Esophagus muscularis mucosa (tissue), 4 donors: ENCODE results near the gene TUBGCP2. TPM values are rescaled to one million over a fixed set of nuclear protein-coding genes. Genes with fewer than 3 reads are reported as not detected.

ENCODE experiments used
- DNase-seq: peaks from one replicate; pipeline ENCODE4 v3.0.0-alpha.2; 2017; ENCODE audit errors: extremely low spot score
- H3K27ac ChIP-seq, 4 donors: fragments of 200-600 bp; sonication (generic); replicated peaks in 1 of 4; 1 replicate in 3 of 4; 2 replicates in 1 of 4; pipeline ENCODE4 v1.5.1; 2016 to 2019; ENCODE audit warnings: mild to moderate bottlenecking in 1 of 4
- H3K27me3 ChIP-seq, 4 donors: fragments of 200-600 bp; sonication (generic); one replicate each; pipeline versions ENCODE4 v1.5.1 to v1.6.0; 2016 to 2019
- H3K36me3 ChIP-seq, 4 donors: fragments of 200-600 bp; sonication (generic); one replicate each; pipeline ENCODE4 v1.5.1; 2016 to 2019
- H3K4me1 ChIP-seq, 4 donors: fragments of 200-600 bp; sonication (generic); one replicate each; pipeline ENCODE4 v1.5.1; 2016 to 2019
- H3K4me3 ChIP-seq, 4 donors: fragments of 200-600 bp; sonication (generic); 1 replicate in 2 of 4; 2 replicates in 2 of 4; pipeline ENCODE4 v1.5.1; 2016 to 2019; ENCODE audit warnings: mild to moderate bottlenecking in 4 of 4, moderate library complexity in 1 of 4
- H3K9me3 ChIP-seq, 4 donors: fragments of 200-600 bp; sonication (generic); 1 replicate in 3 of 4; 2 replicates in 1 of 4; pipeline ENCODE4 v1.5.1; 2016 to 2019
- CTCF ChIP-seq, 3 experiments: fragments of 200-600 bp in 2 of 3; fragments of 450-650 bp in 1 of 3; sonication (generic) in 2 of 3; IDR thresholded peaks; one replicate each; pipeline ENCODE4 v1.5.1; 2017 to 2019; ENCODE audit warnings: antibody characterized with exemption in 3 of 3, mild to moderate bottlenecking in 2 of 3, moderate library complexity in 1 of 3
- EP300 ChIP-seq: sonication (generic); formaldehyde crosslinking; IDR thresholded peaks from one replicate; pipeline ENCODE4 v1.6.1; 2017; ENCODE audit warnings: antibody characterized with exemption
- POLR2A ChIP-seq: fragments of 450-650 bp; IDR thresholded peaks from one replicate; pipeline ENCODE4 v1.6.1; 2017; ENCODE audit warnings: antibody characterized with exemption, moderate library complexity, mild to moderate bottlenecking, low read depth
- POLR2AphosphoS5 ChIP-seq, 2 donors: sonication (generic); formaldehyde crosslinking; IDR thresholded peaks; one replicate each; pipeline ENCODE4 v1.6.1; 2017; ENCODE audit warnings: antibody characterized with exemption in 2 of 2
- whole genome bisulfite sequencing: methylation state at CpG from one replicate; pipeline ENCODE4 v1.1.5; 2018; 5-methylcytosine and 5-hydroxymethylcytosine counted together
- intact Hi-C: fragments of 100-400 bp; cut with DNase I; formaldehyde crosslinking; loops from one replicate; pipeline ENCODE4 v1.15.1; 2023
- total RNA-seq, 4 donors: library from RNA; depleted of rRNA; stranded (reverse); fragments of >200 nt; gene quantifications; one replicate each; pipeline versions ENCODE4 v1.1.0 to v1.2.1, GENCODE V29; 2016

Gene TUBGCP2
- total RNA-seq, 4 donors from 2014 or later, result 30.2 to 54.4 (median 39.0) TPM

- H3K4me1 ChIP-seq, result peaks cover 0 to 4% (median 0%) of the 10 kb centered on the region in 4 donors
- DNase-seq, result no peak
- no peaks in the 10 kb centered on the region for H3K36me3 ChIP-seq
- no peak overlapping the region for H3K27ac ChIP-seq
- intact Hi-C loops, result no loop called here
- 56% methylated on average over 8 of the region's 16 CpGs for WGBS
- no peaks in the 10 kb centered on the region for H3K9me3 ChIP-seq
- H3K27me3 ChIP-seq, result peaks cover 0 to 92% (median 15%) of the 10 kb centered on the region in 4 donors
- no peak overlapping the region for H3K4me3 ChIP-seq
- TF ChIP-seq POLR2A (no peak), EP300 (no peak), POLR2AphosphoS5 (IDR thresholded peaks at IDR 0.05) (no peak), CTCF (IDR thresholded peaks at IDR 0.05) (no peak)
Observed at GRCh38 chr10:133347710-133348517, 39.2 kb upstream of the TUBGCP2 start.

- Histone ChIP-seq H3K36me3 (no peaks in the 10 kb centered on the region), H3K27ac (no peak overlapping the region), H3K9me3 (no peaks in the 10 kb centered on the region), H3K4me3 (no peak overlapping the region), H3K4me1 (peaks cover 0 to 4% (median 0%) of the 10 kb centered on the region in 4 donors), H3K27me3 (peaks cover 0 to 94% (median 15%) of the 10 kb centered on the region in 4 donors)
- intact Hi-C loops, result no loop called here
- TF ChIP-seq EP300 (no peak), POLR2AphosphoS5 (IDR thresholded peaks at IDR 0.05) (no peak), POLR2A (no peak), CTCF (IDR thresholded peaks at IDR 0.05) (no peak)
- 65% methylated on average over 11 of the region's 11 CpGs for WGBS
- no peak for DNase-seq
Observed at GRCh38 chr10:133346413-133346812, 37.7 kb upstream of the TUBGCP2 start.

GRCh38 chr10:133344236-133344635, 35.6 kb upstream of the TUBGCP2 start:
- Histone ChIP-seq H3K9me3 (no peaks in the 10 kb centered on the region), H3K27ac (no peak overlapping the region), H3K4me1 (peaks cover 0 to 4% (median 0%) of the 10 kb centered on the region in 4 donors), H3K27me3 (peaks cover 0 to 95% (median 15%) of the 10 kb centered on the region in 4 donors), H3K4me3 (no peak overlapping the region), H3K36me3 (no peaks in the 10 kb centered on the region)
- TF ChIP-seq CTCF (IDR thresholded peaks at IDR 0.05) (no peak), POLR2A (no peak), POLR2AphosphoS5 (IDR thresholded peaks at IDR 0.05) (no peak), EP300 (no peak)
- DNase-seq, result no peak
- WGBS, result 70% methylated on average over 5 of the region's 5 CpGs
- intact Hi-C loops, result no loop called here

- WGBS, result 71% methylated on average over 9 of the region's 9 CpGs
- no peak for TF ChIP-seq POLR2A
- no peak for TF ChIP-seq EP300
- peaks cover 0 to 4% (median 0%) of the 10 kb centered on the region in 4 donors for H3K4me1 ChIP-seq
- H3K4me3 ChIP-seq, result no peak overlapping the region
- H3K27ac ChIP-seq, result no peak overlapping the region
- no peaks in the 10 kb centered on the region for H3K36me3 ChIP-seq
- DNase-seq, result no peak
- H3K9me3 ChIP-seq, result no peaks in the 10 kb centered on the region
- H3K27me3 ChIP-seq, result peaks cover 0 to 95% (median 15%) of the 10 kb centered on the region in 4 donors
- intact Hi-C loops, result no loop called here
Observed at GRCh38 chr10:133343558-133343957, 34.9 kb upstream of the TUBGCP2 start.

GRCh38 chr10:133342942-133343341, 34.3 kb upstream of the TUBGCP2 start:
- H3K9me3 ChIP-seq, result no peaks in the 10 kb centered on the region
- TF ChIP-seq EP300, result no peak
- TF ChIP-seq CTCF (IDR thresholded peaks at IDR 0.05), result no peak
- no peak for TF ChIP-seq POLR2AphosphoS5 (IDR thresholded peaks at IDR 0.05)
- TF ChIP-seq POLR2A, result no peak
- H3K4me1 ChIP-seq, result peaks cover 0 to 4% (median 0%) of the 10 kb centered on the region in 4 donors
- H3K27me3 ChIP-seq, result peaks cover 0 to 97% (median 20%) of the 10 kb centered on the region in 4 donors
- H3K36me3 ChIP-seq, result no peaks in the 10 kb centered on the region
- H3K4me3 ChIP-seq, result no peak overlapping the region
- no peak overlapping the region for H3K27ac ChIP-seq
- intact Hi-C loops, result no loop called here
- no peak for DNase-seq
- whole genome bisulfite sequencing, result 82% methylated on average over 8 of the region's 8 CpGs
